Loucy (cell line): ENCODE data around the gene PPP2R5C.

Experiments
- EZH2phosphoT487 ChIP-seq: fragments of 200-600 bp; IDR thresholded peaks from 2 replicates; pipeline ENCODE4 v1.6.1; 2018; ENCODE audit warnings: antibody characterized with exemption, mild to moderate bottlenecking, moderate library complexity, borderline replicate concordance
- TF ChIP-seq, protein P1 (sequence below): fragments of 200-600 bp; sonication (generic); conservative IDR thresholded peaks from 2 replicates; pipeline ENCODE4 v1.5.1; 2014; ENCODE audit warnings: mild to moderate bottlenecking, antibody characterized with exemption, low read length

DNA sequence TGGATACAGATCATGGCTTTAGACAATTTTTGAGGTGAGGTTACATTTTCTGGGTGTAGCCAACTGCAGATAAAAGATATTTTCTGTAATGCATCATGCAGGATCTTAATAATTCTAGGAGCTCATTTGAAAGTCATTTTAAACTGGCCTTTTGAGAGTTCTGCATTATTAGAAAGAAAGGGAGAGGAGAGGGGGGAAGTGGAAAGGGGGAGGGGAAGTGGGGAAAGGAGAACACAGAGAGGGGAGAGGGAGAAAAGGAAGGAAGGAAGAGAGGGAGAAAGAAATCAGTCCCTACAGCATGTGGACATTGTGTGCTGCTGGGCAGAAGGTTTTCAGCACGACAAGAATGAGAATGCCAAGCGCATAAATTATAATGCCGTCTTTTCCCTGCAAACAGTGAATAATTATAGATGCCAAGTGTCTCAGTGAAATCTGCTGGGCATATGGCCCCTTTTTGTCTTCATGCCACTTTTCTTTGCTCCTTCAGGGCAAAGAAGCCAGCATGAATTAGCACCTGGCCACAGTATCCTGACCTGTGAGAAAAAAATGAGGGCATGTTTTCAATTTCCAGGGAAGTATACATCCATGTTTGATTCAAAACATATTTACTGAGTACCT is 22.7 kb upstream of the PPP2R5C start:
- TF ChIP-seq, protein P1, sequence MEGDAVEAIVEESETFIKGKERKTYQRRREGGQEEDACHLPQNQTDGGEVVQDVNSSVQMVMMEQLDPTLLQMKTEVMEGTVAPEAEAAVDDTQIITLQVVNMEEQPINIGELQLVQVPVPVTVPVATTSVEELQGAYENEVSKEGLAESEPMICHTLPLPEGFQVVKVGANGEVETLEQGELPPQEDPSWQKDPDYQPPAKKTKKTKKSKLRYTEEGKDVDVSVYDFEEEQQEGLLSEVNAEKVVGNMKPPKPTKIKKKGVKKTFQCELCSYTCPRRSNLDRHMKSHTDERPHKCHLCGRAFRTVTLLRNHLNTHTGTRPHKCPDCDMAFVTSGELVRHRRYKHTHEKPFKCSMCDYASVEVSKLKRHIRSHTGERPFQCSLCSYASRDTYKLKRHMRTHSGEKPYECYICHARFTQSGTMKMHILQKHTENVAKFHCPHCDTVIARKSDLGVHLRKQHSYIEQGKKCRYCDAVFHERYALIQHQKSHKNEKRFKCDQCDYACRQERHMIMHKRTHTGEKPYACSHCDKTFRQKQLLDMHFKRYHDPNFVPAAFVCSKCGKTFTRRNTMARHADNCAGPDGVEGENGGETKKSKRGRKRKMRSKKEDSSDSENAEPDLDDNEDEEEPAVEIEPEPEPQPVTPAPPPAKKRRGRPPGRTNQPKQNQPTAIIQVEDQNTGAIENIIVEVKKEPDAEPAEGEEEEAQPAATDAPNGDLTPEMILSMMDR, result no peak
- no peak for TF ChIP-seq EZH2phosphoT487
